Measurements from ENCODE around the gene VDAC2.

Gene VDAC2

DNA sequence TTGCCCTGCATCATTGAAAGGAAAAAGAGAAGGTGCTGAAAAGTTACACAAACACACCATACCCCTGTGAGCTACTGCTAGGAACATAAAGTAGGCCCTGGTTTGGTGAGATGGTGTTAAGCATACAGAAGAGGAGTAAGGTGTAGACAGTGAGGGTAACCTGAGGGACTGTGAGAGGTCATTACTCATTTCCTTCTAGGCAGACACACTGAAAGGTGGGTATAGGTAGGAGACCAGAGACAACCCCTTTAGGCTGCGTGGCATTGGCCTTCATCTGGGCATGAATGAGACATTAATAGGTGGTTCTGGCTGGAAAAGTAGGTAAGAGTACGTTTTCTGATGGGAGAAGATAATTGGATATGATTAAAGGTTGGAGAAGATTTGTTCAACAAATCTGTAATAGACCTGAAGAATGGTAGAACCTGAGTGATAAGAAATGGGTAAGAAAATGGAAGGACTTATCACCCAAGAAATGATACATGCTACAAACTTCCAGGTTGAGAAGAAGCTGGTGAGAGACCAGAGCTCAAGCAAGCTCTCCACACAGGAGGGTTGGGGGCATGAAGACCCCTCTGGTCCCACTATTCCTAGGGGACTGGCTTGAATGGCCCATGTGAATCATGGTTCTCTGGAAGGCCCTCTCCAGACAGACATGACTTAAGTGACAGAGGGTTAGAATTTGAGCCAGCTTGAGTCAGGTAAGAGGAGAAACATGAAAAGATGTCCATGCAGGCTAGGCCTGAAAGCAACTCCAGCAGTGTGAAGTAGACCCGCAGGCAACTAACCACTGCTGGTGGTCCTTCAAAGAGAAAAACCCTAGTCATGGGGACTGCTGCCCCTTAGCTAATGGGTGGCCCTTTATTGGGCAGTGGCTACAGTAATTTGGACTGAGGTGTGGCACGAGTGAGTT, 21.3 kb downstream of the VDAC2 start:
- DNase-seq: no peak

DNA sequence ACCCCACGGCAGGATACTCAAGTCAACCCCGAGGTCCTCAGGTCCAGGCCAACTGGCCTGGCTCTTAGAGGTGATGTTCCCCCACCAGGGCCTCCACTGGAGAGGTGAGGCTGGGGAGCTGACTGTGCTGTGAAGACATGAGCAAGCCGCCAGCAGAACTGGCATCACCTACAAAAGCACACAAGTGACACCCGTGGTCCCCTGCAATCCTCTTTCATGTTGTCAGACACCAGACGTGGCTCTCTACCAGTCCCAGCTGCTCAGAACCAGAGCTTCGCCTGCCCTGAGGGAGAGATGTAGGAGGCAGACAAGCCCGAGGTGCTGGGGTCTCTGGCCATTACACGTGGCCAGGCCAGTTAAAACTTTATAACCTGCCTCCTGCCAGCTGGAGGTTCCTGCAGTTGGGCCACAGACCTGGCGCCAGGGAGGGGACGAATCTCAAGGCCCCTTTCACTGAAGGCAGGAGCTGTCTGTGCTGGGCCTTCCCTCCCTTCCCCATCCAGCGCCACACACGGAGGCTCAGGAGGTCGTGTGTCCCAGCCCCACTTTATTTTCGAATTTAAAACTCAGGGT, 22.9 kb downstream of the VDAC2 start:
- DNase-seq: no peak

DNA sequence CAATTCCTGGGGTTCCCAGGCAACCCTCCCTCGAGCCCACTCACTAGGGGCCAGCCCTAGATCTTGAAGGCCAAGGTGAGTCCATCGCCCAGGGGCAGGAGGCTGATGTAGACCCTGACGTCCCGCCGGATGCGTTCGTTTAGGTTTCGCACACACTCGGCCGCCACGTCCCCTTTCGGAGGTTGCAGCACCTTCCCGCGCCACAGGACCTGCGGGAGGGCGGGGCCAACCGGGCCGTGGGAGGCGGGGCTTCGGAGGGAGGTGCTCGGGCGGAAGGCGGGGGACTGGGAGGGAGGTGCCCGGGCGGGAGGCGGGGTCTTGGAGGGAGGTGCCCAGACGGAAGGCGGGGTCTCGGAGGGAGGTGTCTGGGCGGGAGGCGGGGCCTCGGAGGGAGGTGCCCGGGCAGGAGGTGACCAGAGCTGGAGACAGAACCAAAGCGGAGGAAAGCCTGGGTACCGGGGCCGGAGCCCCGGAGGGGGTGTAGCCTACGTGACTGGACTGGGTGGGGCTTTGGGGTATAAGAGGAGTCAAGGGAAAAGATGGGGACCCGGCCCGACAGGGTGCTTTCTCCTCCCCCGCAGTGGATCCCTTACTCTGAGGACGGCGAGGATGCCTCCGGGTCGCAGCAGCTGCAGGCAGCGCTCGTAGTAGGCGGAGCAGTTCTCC, 23.6 kb downstream of the VDAC2 start:
- DNase-seq: peak; percentile 51

DNA sequence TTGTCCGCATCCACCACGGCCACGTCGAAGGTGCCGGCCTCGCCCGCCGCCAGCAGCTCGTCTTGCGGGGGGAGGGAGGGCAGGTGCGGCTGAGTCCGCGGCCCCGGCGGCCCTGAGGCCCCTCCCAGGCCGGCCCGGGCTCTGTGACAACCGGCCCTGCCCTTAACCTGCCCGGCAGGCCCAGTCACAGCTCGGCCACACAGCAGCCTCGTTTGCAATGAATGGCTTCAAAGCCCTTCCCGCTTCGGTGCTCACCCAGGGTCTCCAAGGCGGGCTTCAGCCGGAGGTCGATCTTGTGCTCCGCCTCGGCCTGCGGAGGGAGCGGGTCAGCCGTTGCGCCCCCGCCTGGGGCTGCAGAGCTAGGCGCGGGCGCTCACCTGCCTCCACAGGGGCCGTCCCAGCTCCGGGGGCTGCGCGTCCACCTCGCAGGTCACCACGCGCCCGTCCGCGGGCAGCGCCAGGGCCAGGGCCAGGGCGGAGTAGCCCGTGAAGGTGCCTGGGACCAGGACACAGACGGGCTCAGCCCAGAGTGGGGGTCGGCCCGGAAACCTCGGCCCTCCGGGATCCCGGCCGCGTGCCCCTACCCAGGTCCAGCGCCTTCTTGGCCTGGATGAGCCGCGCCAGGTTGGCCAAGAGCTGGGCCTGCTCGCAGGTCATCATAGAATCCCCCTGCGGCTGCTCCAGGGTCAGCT, 24.2 kb downstream of the VDAC2 start:
- no peak for DNase-seq

DNA sequence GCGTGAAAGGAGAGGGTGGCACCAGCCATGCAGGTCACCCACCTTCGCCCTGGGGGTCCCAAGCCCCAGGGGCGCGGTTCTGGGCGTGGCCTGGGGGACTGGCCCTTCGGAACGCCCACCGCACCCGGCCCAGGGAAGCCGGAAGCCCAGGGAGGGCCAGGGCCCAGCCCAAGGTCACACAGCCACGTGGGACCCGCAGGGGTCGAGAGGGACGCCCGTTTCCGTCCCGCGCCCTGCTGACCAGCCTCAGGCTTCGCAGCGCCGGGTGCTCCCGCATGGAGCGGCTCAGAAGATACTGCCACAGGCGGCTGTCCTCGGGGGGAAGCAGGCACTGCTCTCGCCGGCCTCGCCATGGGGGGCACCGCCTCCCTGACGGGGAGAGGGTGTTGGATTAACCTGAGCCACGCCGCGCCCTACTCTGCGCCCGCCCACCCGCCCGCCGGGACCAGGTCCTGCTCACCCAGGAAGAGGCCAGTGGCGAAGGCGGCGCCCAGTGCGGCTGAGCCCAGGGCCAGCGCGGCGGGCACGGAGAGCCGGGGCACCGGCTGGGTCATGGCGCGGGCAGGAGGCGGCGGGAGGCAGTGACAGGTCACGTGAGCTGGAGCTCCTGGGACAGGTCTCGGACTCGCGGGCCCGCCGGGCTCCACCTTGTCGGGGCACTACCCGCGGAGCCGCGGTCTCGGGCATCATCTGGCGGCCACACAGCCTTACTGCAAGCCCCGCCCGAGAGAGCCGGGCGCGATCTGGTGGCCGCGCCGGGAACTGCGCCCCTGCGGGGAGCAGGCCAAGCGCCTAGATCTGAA, 25.0 kb downstream of the VDAC2 start, which contains the start of gene COMTD1:
Gene COMTD1, minus strand, starts transcription at position 583 of the 803 bp plus-strand sequence. Its CDS starts 29 bp downstream, at position 554.
- DNase-seq: peak; percentile 43

DNA sequence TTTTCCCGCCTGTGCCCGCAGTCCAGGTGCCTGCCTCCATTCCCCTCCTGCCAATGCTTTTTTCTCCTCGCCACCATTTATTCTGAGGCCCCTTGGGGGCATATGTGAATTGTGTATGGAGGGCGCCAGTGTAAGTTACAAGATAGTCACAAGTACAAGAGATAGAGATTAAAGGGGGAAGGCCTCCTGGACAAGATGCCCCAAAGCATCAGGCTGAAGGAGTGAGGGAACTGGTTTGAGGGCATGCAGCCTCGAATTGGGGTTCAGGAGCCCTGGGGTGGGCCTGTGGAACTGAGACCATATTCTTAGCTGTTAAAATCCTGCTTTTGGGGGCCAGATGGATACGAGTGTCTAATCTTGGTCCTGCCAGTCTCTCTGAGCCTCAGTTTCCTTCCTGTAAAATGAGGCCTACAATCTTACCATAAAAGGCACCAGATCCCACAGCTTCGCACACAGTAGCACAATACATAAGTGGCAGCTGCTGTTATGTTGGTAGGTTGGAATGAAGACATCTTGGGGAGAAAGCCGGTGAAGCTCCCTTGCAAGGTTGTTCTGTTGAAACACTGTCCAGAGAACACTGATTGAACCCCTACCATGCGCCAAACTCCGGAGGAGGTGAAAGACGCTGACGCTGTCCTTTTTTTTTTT, 25.7 kb downstream of the VDAC2 start:
- DNase-seq: no peak

DNA sequence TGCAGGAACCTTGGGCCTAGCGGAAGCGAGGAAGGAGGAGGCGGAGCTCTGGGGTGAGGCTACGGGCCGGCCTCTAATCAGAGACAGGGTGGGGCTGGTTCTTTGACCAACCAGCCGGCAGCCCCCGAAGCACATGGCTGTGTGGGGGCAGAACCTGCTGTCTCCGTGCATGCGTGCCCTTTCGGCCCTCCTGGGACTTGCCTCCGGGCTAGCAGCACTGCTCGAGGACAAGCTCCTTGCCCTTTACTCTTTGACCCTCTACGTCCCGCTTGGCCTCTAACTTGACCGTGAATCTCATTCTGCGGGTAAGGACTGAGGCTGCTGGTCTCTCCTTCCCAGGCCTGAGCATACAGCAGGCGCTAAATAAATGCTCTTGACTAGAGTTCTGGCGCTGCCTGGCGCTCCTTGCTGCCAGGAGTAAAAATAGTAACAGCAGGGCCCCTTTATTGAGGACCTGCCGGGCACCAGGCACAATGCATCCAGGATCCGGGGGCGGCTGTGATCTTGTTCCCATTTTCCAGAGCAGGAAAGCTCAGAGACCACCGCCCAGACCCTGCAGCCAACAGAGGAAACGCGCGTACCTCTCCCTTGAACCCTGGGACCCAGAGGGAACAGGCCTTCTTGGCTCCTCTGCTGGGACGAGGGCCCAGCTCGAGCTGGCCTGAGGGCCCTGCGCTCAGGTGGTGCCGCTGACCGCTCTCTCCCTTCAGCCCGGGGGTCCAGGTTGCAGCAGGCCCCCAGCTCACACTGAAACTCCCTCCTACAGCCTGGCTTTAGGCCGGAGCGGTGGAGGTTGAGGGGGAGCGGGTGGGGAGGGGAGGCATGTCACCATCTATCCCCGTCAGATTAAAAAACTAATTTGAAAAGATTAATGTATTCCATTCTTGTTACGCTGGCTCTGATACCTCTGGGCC, 27.8 kb downstream of the VDAC2 start:
- no peak for DNase-seq

DNA sequence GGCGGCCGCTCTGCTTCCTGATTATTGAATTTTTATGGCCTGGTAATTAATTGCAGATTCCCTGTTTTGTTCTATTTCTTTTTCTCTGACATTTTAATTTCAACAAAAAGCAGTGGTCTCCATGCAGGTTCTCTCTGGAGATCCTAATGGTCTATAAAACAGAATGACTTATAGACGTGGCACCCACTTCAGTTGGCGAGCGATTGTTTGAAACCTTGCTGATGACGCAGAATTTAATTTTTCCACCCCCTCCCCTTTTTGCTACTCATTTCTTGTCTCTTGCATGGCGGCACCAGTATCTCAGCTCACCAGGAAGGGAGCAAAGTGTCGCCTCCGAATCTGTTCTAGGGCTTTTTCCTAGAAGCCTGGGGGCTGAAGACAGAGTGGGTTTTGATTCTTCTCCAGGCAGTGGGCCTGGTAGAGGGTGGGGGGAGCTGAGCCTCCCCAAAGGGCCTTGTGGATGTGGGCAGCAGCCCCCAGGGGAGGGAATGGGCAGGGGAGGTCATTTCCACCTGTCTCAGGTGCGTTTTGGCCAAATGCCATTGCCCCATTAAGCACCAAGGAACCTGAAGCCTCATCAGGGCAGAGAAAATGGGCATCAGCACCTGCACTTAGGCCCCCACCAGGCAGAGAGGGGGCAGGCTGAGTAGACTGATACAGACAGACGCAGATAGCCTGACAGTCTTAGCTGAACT, 28.6 kb downstream of the VDAC2 start:
- DNase-seq: no peak

DNA sequence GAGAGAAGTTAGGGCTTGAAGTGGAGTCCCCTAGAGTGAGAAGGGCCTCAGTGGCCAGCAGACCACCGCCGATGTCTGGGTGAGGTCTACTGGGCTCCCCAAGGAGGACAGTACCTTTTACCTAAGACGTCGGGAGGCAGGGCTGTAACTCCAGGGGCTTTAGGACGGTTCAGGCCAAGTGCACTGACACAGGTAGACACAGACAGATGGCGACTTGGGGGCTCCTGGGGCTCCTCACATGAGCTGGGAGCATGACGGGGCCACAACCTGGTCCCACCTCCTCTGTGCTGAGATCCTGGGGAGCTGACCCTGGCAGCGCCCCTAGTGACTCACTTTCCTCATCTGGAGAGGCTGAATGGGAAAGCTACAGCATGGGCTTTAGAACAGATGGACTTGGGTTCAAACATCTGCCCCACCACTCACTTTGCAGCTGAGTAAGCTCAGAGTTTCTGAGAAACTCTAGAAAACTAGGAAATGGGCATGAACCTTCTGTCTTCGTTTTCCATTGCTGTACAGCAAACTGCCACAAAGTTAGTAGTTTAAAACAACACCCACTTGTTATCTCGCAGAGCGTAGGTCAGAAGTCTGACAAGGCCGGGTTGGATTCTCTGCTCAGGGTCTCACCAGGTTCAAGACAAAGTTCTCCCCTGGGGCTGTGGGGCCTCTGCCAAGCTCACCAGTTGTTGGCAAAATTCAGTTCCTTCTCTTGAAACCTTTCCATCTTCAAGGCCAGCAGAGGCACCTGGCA, 29.9 kb downstream of the VDAC2 start:
- no peak for DNase-seq

DNA sequence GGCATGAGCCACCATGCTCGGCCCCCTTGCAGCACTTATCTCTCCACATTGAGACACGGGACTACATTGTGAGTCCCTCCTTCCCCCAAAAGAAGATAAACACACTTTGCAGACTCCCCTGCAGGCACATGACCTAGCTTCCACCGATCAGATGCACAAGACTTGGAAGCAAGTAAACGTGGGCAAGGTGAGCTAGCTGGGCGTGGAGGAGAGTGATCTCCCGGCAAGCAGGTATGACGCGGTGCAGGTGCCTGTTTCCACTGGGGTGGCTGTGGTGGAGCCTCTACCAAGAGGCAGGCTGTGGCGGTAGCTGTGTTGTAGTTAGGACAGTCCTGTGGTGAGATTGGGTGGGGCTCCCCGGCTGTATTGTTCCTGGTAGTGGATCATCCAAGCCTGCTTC, 32.8 kb downstream of the VDAC2 start:
- no peak for DNase-seq

DNA sequence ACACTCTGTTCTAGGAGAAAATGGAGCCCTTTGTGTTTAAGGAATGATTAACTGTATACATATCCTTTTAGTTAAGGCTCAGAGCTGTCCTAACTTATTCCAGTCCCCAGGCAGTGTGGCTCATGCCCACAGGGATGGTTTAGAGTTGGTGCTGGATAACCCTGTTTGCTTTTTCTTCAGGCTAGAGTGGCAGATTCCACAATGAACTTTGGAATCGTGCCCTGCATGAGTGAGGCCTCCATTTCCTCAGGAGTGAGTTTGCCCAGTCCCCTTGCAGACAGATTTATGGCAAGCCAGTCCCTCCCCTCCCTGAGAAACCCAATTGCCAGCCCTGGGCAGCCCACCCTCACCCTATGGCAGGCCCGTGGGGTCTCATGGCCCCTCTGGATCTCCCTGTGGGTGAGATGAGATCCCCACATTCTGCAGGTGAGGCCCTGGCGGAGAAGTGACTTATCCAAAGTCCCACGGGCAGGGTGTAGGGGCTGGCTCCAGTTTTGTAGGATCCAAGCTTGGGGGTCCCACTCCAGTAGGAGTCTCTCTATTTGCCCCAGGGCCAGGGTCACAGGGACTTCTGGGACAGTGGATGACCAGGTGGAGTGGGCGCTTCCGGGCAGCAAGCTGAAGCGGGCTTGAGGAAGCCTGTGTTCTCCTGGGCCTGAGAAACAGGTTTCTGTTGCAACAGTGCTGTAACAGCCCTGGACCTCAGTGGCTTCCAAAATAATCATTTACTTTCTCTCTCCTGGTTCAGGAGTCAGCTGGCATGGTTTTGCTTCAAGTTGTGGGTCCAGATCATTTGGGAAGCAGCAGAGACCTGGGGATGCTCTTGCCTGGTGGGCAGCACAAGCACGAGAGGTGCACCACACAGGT, 34.1 kb downstream of the VDAC2 start:
- DNase-seq: no peak

DNA sequence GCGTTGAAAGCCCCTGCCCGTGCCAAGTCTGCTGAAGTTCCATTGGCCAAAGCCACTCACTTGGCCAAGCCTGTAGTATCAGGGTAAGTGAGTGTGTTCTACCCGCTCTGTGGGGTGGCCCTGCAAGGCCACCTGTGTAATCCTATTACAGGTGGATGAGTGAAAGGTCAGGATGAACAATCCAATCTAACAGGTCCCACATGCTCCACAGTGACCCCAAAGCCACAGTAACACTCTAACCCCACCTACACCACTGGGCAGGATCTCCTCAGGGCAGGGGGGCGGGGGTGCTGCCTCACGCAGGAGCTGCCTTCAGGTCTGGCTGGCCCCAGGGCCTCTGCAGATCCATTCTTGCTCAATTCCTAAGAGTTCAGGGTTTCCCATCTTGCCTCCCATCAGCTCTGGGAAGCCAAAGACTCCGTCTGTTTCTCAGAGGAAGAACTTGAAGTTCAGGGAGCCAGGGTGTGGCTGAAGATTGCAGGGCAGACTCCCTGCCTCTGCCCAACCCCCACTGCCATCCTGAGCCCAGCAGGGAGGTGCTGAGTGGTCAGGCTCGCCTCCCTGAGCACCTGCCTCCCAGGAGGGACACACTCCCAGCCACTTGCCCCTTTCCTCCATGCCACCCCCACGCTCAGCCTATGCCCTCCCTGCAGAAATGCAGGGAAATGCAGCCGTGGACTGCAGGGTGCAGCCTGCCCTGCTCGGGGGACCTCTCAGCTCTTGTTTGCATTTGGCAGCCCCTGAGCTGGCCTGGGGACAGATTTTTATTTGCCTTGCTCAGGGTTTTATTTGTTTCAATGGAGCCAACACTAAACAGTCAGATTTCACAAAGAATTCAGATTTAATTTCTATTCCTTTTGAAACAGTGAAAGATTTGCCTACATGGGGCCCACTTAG, 35.0 kb downstream of the VDAC2 start:
- no peak for DNase-seq

DNA sequence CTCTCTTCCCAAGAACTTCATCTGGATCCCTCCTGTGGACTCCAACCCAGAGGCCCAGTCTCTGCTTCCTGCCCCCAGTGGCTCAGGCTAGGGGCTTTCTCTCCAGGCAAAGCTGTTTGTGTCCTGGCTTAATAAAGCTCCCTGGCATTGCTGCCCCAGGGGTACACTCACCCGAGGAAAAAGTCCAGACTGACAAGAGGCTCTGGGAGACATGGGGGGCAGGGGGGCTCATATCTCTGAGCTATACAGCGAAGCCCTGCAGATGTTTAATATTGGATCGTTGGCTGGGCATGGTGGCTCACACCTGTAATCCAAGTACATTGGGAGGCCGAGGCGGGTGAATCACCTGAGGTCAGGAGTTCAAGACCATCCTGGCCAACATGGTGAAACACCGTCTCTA, 35.9 kb downstream of the VDAC2 start:
- no peak for DNase-seq

DNA sequence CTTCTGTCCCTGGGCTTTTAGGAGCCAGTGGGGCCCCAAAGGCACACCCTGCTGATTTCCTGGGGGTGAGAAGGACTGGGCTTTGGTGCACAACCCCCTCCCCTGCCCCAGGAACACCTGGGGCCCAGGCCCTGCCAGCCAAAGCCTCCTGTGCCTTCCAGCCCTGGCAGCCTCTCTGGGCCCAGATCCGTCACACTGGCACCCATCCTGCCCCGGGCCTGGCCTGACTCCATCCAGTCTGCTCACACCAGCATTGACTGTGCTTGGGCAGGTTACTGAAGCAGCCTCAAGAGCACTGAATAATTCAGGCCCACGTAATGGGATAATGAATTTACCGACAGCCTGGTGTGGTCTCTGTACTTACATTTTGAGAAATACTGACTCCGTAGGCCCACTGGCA, 37.2 kb downstream of the VDAC2 start:
- no peak for DNase-seq

DNA sequence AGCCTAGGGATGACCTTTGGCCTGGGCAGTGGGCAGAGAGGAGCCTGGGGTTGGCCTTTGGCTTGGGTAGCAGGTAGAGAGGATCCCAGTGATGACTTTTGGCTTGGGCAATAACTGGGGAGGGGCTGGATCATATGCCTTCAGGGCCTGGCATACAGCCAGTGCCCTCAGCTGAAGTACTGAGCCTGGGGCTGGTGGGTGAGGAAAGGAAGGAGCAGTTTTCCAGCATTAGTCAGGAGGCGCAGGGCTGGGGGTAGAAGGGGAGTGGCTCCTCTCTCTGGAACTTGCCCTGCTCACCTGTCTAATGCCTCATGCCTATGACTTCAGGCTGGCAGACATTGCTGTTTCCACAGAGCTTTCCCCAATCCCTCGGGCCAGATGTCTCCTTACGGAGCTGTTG, 40.3 kb downstream of the VDAC2 start:
- DNase-seq: no peak

DNA sequence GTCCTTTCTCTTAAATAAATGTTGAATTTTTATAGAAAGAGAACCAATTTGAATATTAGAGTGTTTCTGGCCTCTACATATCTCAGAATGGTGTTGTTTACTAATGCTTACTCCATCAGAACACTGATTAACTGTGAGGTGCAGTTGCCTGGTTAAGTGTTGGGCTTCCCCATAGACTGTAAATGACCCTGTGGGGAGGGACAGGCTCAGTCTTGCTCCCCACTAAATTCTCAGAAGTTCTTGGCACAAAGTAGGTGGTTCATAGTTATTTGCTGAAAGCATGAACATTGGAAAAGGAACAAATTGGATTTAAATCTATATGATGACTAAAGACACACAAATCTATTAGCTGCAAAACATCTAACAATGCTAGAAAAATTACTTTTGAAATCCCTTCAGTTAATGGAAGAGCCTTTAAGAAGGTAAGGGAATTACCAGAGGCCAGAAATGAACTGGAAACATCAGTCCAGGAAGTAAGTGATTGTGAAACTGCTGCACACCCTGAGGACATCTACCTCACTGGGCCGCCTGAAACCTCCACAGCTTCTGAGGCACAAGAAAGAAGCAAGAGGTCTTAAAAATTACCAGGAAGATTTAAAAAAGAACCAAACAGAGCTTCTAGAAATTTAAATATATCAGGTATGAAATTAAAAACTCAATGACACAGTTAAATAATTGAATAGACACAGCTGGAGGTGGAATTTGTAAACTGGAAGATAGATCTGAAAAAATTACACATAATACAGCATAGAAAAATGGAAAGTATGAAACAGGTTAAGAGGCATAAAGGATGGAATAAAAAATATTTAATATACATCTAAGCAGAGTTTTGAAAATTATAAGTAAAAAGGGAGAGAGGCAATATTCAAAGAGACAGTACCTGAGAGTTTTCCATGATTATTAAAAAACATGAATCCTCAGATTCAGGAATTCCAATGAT, 43.0 kb downstream of the VDAC2 start:
- DNase-seq: no peak
